Activated CD4-positive, alpha-beta T cell treated with anti-CD3 and anti-CD28 coated beads, Interleukin-2, amount 50 U/mL, for 4 hours (primary cell): ENCODE measurements around the gene SLC25A33.
A peak's percentile ranks its signal among the peaks of the same experiment; 100 is the strongest.

Source experiments
- DNase-seq, 2 experiments: peaks; one replicate each; pipeline ENCODE4 v3.0.0-alpha.2; 2020

Gene SLC25A33

DNA sequence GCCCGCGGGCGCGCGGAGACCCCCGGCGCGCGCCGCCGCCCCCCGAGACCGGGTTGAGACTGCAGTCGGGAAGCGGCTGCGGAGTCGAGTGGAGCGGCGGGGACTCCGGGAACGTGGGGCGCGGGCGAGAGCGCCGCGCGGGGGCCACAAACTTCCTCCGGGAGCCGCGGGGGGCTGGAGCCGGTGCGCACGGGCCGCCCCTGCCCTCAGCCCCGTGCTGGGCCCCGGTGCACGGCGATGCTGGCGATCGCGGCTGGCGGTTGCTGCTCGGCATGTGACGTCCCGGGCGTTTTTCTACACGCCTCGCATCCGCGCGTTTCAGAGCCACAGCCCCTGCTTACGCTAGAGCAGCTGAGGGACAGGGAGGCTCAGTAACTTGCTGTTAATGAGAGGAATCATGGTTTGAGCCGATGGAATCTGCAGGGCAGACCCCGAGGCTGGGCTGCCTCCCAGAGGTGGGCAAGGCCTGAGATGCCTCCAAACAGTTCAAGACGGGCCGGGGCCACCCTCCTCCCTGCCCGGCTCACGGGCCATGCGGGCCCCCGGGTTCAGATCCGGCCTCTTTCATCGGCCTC lies 50.0 kb downstream of the SLC25A33 start:
- DNase-seq: peak; percentile 29 to 34

DNA sequence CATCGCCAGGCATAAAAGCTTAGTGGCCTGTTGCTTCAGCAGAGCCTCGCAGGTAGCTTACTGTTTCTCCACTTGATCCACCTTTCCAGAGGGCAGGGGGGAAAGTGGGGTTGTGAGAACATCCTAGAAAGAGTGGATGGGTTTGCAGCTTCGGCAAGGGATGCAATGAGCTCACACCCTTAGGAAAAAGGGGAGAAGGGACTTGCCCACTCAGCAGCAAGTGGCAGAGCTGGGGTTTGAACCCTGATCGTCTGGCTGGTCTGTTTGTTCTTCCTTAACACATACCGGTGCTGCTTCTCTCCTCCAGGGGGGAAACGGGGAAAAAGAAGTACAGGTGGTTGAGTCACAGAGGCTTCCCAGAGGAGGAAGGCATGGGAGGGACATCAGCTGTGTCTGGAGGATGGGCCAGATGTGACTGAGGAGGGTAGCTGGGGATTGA lies 50.5 kb downstream of the SLC25A33 start:
- DNase-seq: no peak

DNA sequence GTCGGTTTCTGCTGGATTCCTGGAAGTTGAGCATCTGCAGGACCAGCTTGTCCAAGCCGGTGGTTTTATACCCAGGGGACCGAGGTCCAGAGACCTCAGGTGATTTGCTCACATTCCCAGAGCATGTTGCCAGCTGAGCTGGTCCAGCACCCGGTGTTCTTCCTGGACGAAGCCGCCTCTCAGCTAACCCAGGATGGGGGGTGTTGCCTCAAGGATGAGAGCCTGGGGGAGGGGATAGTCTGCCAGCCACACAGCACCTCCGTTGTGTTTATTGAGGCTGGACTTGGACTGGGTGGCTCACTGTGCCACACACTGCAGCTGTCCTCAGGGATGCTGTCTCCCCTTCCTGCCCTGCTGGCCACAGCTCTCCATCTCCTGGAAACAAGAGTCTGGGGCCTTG lies 50.9 kb downstream of the SLC25A33 start:
- DNase-seq: no peak

DNA sequence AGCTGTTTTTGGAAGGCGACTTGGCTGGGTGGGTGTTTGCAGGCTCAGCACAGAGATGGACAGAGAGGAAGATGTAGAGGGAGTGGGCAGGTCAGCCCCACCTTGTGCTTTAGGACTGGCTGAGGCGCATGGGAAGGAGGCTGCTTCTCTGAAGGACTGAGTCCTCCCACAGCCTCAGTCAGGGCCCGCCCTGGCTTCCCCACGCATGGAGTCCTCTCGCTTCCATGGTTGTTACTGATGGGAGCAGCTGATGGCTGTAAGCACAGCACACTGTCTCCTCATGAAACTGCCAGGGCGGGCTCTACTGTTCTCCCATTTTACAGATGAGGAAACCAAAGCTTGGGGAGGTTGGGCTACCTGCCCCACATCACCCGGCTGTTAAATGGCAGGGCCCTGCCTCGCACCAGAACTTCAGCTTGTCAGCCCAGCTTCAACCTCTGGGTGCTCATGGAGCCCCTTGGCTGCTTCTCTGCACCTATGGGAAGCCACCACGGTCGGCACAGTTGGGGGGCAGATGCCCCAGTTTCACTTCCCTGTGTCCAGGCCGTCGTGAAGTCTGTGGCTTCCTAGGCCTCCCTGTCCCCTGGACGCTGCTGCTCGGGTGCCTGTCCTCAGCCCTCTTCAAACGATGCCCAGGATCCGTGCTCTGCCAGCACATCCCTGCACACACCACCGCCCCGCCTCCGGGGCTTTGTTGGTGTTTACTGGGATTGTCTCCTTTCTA lies 51.8 kb downstream of the SLC25A33 start:
- DNase-seq: no peak

DNA sequence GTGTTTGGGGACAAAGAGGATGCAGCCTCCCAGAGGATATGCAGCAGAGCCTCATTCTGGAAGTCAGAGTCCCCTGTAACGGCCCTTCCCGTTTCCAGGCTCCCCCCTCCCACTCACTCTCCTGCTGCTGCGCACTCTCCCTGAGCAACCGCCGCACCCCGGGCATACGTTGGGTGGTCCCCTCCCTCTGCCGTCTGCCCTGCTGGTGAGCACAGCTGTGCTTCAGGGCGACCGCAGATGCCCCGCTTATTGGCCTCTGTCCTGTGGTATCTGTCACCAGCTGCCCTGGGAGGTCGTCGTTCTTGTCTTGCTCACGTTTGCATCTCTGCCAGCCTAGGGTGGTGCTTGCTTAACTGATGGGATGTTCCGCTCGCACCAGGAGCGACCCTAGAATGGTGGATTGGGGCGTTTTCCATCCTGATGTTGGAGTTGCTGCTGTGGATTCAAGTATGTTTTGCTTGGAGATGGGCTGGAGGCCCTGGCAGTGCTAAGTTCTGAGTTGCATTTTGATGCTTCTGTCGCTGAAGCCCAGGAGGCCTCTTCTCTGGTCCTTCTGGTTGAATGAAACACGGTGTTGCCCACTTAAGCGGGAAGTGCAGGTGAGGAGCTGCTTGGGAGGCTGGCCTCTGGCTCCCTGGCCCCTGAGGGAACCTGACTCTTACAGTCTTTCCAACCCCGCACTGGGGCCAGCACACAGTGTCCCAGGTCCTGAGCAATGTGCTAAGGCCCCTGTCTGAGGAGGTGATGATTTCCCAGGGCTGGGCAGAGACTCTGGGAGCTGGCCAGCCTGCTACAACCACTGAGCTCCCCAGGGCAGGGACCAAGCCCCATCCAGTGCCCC lies 52.6 kb downstream of the SLC25A33 start:
- DNase-seq: no peak

DNA sequence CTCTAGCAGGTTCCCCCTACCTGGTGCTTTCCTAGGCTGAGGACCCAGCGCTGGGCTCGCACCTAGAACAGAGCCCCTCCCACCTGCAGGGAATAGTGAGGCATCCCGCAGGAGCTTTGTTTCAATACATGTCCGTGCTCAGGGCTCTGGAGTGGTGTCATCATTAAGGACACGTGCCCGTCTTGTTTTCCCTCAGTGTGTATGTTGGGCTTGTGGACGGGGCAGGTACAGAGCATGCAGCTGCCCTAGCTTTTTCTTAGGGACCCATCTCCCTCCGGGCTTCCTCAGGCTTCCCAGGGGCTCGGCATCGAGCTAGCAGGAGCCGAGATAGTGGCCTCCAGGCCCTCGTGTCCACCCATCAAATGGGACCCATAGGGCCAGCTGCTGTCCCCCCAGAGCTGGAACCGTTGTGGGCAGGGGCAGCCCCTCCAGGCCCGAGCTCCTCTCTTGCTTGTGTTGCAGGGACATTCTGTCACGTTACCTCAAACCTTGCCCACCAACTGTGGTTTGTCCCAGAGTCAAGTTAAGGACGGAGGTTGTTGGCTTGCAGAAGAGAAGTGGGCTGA lies 53.3 kb downstream of the SLC25A33 start:
- DNase-seq: no peak

DNA sequence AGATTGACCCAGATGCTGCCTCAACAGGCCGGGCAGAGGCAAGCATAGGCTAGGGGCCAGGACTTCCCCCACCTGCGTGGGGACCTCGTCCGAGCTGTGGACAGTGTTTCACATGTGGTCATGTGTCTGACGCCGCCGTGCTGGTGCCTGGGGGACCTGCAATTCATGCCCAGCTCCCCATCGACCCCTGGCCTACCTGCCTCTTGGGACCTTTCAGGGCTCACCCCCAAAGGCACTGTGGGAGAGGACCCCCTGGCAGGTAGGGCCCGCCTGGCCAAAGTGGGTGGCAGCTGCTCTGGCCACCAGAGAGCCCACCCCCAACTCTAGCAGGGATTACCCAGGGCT lies 53.9 kb downstream of the SLC25A33 start:
- no peak for DNase-seq

DNA sequence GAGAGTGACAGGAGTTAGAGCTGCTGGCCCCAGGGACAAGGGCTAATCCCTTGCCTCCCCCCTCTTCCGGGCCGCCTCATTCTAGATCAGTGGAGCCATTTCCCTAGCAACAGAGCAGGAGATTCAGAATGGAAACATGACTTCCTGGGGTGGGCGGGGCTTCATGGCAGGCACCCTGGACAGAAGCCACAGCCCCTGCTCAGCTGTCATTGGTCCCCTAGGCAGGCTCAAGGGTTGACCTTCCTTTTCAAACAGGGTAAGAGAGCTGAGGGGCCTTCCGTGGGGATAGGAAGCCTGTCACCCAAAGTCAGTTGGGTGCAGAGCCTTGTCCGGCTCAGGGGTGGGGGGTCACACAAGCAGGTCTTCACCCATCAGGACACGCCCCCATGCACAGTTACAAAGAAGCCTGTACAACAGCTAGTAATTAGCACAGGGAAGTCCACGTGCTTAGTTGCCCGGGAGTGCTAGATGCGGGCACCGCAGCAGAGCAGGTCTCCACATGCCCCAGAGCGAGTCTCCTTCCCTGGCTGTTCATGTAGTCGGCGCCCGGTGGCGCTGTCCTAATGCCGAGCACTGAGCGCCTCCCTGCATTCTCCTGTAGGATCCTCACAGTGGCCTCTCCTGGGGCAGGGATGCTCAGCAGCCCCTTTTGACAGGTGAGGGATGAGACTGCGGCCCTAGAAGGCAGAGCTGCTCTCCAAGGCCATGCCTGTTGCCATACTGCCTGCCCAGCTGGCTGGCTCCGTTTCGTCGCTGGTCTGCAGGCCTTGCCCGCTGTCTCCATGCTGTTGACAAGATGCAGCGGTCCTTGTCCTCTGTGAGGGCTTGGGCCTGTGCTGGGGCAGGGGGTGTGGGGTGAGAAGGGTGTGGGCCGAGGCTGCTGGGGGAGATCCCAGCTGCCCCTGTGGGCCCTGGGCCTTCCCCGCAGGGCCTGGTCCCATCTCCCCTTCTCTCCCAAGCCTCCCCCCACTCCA lies 54.5 kb downstream of the SLC25A33 start:
- peak in 1 of 2 experiments; percentile 9 for DNase-seq

DNA sequence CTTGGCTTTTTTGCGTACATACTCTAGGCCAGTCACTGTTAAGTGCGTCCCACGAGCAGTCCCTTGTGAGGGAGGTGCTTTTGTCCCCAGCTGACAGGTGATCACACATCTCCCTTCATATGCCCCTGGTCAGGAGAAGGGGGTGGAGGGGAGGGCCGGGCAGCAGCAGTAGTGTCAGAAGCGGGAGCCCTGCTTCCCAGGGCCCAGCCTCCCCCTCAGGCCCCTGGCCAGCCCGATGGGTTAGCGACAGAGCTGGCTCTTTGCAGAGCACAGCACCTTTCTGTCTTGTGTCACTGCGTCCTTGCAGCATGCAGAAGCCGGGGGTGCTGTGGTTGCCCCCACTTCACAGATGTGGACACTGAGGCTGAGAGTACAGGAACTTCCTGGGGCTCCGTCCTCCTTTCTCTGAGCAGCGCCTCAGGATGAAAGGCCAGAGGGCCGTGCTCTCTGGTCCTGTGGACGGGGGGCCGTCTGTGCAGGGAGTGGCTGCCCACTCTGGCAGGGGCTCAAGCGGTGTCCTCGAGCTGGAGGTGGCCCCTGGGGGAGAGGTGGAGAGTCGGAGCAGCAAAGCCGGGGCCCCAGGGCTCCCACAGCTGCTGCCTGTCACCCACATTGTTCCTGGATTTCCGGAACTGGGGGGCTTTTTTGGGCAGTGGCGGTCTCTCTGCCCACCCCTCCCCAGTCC lies 55.3 kb downstream of the SLC25A33 start:
- no peak for DNase-seq

DNA sequence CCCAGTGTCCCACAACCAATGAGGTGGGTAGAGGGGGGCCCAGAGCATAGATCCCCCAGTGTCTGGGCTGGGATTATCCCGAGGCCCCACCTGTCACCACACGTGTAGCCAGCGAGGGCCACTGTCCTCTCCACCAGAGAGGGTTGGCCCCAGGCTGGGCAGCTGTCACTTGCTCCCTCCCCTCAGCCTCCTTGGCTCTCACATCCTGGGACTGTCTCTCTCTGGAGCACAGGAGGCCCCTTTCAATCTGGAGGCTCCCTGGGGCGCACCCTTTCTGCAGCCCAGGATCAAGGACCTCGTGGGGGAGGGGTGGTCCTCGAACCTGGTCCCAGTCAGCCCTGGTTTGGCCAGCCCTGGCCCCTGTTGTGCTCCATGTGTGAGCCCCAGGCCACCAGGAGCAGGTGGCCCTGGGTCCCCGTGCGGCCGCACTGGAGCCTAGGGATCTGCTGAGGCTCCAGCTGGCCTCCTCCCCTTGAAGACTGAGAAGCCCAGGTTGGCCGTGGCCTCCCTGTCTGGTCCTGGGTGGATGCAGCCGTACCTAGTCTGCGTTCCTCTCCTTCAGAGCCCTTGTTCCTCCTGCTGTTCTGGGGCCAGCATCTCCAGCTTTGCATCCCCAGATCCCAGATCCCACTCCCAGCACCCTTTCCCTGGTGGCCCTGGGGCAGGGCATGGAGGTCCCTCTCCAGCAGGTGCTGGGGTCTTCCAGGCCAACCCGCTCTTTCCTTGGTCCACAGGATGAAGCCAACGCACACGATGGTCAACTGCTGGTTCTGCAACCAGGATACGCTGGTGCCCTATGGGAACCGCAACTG lies 56.1 kb downstream of the SLC25A33 start:
- no peak for DNase-seq

DNA sequence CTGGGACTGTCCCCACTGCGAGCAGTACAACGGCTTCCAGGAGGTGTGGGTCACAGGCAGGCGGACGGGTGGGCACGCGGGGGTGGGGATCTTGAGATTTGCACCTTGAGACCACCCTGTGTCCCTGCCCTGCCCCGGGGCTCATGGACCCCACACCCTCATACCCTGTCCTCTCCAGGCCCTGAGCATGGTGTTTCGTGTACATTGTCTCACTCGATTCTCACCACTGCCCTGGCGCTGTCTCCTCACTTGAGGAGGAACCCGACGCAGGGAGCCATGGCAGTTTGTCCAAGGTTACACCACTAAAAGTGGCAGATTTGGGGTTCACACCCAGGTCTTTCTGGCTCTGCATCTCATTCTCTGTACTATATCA lies 56.7 kb downstream of the SLC25A33 start:
- DNase-seq: no peak

DNA sequence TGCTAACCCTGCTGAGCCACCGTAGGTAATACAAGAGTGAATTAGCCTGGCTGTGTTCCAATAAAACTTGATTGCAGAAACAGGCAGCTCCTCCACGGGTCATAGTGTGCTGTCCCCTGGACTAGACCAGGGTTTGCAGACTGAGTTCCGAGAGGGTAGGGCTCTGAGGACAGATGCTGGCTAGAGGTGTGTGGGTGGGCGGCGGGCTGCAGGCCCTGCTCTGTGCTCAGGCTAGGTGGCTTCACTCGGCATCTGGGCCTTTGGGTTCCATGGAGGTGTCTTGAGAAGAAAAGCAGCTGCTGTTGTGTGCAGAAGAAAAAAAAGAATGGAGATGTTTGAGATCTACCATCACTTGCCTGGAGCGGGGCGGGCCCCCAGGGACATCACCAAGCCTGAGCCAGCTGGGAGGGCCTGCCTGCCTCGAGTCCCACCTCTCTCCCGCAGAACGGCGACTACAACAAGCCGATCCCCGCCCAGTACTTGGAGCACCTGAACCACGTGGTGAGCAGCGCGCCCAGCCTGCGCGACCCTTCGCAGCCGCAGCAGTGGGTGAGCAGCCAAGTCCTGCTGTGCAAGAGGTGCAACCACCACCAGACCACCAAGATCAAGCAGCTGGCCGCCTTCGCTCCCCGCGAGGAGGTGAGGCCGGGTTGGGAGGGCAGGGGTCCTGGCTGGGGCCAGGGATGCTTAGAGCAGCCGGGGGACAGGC lies 57.3 kb downstream of the SLC25A33 start:
- DNase-seq: no peak

DNA sequence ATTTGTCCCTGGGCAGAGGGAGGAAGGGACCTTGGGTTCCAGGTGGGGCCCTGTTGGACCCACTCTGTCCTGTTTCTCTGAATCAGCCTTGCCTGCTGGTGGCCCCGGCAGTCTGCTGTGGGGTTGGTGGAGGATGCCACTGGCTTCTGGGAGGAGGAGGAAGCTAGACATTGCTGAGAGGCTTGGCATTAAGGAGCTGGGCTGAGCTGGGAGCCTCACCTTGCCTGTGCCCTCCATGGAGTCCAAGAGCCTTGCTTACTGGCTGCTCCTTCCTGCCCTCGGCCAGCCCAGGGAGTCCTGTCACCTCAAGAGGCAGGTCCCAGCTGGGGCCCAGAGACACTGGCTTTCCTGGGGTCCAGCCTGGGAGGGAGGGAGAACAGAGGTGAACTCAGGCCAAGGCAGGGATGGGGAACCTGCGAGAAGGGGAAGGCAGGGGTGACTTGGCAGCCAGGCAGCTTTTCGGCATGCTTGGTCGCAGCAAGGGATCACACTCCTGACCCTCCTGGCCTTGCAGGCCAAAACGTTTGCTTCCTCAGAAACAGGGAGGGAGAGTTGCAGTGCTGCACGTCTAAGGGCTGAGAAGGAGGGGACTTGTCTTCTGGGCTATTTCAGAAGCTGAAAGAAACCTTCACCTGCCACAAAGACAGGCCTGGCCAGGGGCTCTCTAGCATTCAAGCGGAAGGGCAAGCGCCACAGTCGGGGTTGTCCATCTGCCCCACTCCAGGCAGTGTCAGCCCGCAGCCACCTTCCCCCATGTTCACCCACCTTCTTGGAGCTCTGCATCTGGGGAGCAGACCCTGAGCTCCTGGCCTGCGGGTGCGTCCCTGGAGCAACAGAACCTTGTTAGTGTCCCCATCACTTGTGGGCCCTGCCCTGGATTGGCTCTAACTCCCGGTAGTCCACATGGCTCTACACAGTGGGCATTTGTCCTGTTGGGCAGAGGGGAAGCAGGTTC lies 58.4 kb downstream of the SLC25A33 start:
- no peak for DNase-seq

DNA sequence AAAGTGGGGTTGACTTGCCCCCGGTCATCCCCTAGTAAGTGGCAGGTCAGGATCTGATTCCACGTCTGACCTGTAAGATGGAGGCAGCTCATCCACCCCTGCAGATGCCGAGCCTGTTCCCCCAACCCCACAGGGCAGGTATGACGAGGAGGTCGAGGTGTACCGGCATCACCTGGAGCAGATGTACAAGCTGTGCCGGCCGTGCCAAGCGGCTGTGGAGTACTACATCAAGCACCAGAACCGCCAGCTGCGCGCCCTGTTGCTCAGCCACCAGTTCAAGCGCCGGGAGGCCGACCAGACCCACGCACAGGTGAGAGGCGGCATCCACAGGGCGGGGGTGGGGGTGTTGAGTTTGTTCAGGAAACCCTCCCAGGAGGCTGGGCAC lies 59.0 kb downstream of the SLC25A33 start:
- no peak for DNase-seq

DNA sequence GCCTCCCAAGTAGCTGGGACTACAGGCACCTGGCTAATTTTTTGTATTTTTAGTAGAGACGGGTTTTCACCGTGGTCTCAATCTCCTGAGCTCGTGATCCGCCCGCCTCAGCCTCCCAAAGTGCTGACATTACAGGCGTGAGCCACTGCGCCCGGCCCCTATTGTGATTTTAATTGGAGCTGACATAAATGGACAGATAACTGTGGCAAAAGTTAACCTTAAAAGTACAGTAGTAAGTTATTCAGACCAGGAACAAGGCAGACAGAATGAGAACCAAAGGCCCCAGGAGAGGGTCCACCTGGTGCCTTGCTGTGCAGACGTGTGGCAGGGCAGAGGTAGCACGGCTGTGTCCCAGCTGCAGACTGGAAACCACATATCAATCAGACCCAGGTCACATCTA lies 60.5 kb downstream of the SLC25A33 start:
- no peak for DNase-seq

DNA sequence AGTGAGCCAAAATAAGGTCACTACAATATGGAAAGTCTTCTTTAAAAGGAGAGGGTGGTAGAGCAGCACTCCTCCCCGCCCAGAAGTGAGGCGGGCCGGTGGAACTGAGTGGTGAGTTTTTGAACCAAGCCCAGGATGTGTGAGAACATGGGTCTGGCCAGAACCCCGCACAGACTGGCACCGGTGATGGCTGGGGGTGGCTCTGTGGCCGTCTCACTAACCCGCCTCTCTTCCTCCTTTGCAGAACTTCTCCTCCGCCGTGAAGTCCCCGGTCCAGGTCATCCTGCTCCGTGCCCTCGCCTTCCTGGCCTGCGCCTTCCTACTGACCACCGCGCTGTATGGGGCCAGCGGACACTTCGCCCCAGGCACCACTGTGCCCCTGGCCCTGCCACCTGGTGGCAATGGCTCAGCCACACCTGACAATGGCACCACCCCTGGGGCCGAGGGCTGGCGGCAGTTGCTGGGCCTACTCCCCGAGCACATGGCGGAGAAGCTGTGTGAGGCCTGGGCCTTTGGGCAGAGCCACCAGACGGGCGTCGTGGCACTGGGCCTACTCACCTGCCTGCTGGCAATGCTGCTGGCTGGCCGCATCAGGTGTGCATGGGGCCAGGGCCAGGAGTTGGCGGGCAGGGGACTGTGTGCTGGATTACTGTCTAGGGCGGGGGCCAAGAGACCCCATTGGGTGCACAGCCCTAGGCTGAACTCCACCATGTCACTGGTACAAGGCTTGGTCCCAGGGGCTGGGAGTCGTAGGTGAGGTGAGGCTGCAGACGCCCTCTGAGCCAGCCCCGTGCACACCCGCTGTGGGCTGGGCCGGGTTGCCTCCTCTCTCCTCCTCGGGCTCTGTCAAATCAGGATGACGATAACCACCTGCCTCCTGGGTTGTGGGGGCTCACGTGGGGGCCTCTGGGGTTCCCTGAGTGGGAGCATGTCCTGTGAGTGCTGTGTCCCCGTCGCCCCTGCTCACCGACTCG lies 61.9 kb downstream of the SLC25A33 start:
- DNase-seq: no peak

DNA sequence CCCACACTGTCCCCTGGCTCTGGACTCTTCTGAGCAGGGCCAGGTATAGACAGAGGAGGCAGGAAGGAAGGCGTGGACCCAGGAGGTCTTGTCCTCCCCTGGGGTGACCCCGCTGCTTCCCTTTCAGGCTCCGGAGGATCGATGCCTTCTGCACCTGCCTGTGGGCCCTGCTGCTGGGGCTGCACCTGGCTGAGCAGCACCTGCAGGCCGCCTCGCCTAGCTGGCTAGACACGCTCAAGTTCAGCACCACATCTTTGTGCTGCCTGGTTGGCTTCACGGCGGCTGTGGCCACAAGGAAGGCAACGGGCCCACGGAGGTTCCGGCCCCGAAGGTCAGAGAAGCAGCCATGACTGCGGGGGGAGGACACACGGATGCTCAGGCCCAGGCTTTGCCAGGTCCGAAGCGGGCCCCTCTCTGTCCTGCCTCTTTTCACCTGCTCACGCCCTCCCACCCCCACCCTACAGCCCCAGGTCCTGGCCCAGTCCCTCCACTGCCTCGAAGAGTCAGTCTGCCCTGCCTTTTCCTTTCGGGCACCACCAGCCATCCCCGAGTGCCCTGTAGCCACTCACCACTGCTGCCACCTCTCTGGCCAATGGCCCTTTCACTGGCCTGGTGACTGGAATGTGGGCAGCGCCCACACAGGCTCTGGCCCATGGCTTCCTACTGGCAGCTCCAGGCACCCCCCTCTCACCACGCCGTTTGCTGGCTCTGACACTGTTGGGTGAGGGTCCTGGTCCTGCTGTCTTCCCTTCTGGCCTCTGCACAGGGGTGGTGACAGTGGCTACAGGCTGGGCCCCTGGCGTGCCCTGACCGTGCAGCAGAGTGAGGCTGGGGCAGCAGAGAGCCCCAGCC lies 62.9 kb downstream of the SLC25A33 start:
- no peak for DNase-seq
